ENCODE measurements around the gene MSX1. TPM values are rescaled to one million over a fixed set of nuclear protein-coding genes. Genes with fewer than 3 reads are reported as not detected.

MSX1 gene
- total RNA-seq, 2 experiments from 2014 or later, result 0.16 to 2.1 TPM

- Histone ChIP-seq H3K36me3 (ENCODE audit: insufficient read depth, low read length) (no peaks in the 10 kb centered on the region), H3K4me3 (ENCODE audit: low read depth, low read length, poor library complexity, severe bottlenecking) (no peak overlapping the region), H3K27ac (ENCODE audit: low read depth, low read length, poor library complexity, severe bottlenecking) (no peak overlapping the region), H3K9me3 (ENCODE audit: low read length) (no peaks in the 10 kb centered on the region), H3K79me2 (ENCODE audit: insufficient read depth, low read depth, low read length) (no peaks in the 10 kb centered on the region), H3K4me1 (ENCODE audit: insufficient read depth, low read length, poor library complexity, severe bottlenecking) (no peaks in the 10 kb centered on the region), H2AFZ (ENCODE audit: low read length) (no peak overlapping the region), H4K20me1 (ENCODE audit: insufficient read depth, low read length) (no peaks in the 10 kb centered on the region), H3K9me2 (ENCODE audit: insufficient read depth, low read length) (no peaks in the 10 kb centered on the region), H3K4me2 (ENCODE audit: low read length) (no peak overlapping the region)
- DNase-seq (ENCODE audit: low spot score), result peak; percentile 2
- TF ChIP-seq CTCF (conservative IDR thresholded peaks at IDR 0.05; ENCODE audit: low read length), result no peak
- TF ChIP-seq EZH2phosphoT487 (IDR thresholded peaks at IDR 0.05; ENCODE audit: borderline replicate concordance, low read depth, low read length), result no peak
- no TSS peak for BruUV-seq (replicated peaks)
- CTCF ChIA-PET (ENCODE audit: unreplicated experiment), result no interaction called here
- POLR2A ChIA-PET, result interaction anchor here (0.7 kb wide), 1 partner anchor 12 kb away, joined by 3 read pairs; no protein-coding TSS in a partner anchor
- intact Hi-C loops (cut with micrococcal nuclease; ENCODE audit: unreplicated experiment), result no loop called here
Observed at GRCh38 chr4:4847011-4847410, 12.5 kb upstream of the MSX1 start.

GRCh38 chr4:4848540-4848939 is 10.9 kb upstream of the MSX1 start:
- Histone ChIP-seq H3K79me2 (ENCODE audit: insufficient read depth, low read depth, low read length) (no peaks in the 10 kb centered on the region), H3K9me2 (ENCODE audit: insufficient read depth, low read length) (no peaks in the 10 kb centered on the region), H3K36me3 (ENCODE audit: insufficient read depth, low read length) (no peaks in the 10 kb centered on the region), H3K4me2 (ENCODE audit: low read length) (no peak overlapping the region), H3K4me3 (ENCODE audit: low read depth, low read length, poor library complexity, severe bottlenecking) (no peak overlapping the region), H3K27ac (ENCODE audit: low read depth, low read length, poor library complexity, severe bottlenecking) (no peak overlapping the region), H3K9me3 (ENCODE audit: low read length) (no peaks in the 10 kb centered on the region), H4K20me1 (ENCODE audit: insufficient read depth, low read length) (no peaks in the 10 kb centered on the region), H3K4me1 (ENCODE audit: insufficient read depth, low read length, poor library complexity, severe bottlenecking) (no peaks in the 10 kb centered on the region), H2AFZ (ENCODE audit: low read length) (no peak overlapping the region)
- POLR2A ChIA-PET, result no interaction called here
- CTCF ChIA-PET (ENCODE audit: unreplicated experiment), result interaction anchor here (0.6 kb wide), 1 partner anchor 13 kb away, joined by 3 read pairs; no protein-coding TSS in a partner anchor
- no TSS peak for BruUV-seq (replicated peaks)
- intact Hi-C loops (cut with micrococcal nuclease; ENCODE audit: unreplicated experiment), result no loop called here
- DNase-seq (ENCODE audit: low spot score), result no peak
- TF ChIP-seq EZH2phosphoT487 (IDR thresholded peaks at IDR 0.05; ENCODE audit: borderline replicate concordance, low read depth, low read length) (no peak), CTCF (conservative IDR thresholded peaks at IDR 0.05; ENCODE audit: low read length) (no peak)

- CTCF ChIA-PET (ENCODE audit: unreplicated experiment), result interaction anchor here (0.6 kb wide), 1 partner anchor 13 kb away, joined by 3 read pairs; no protein-coding TSS in a partner anchor
- POLR2A ChIA-PET, result no interaction called here
- no peaks in the 10 kb centered on the region for H3K36me3 ChIP-seq (ENCODE audit: insufficient read depth, low read length)
- no peak overlapping the region for H3K4me2 ChIP-seq (ENCODE audit: low read length)
- H3K9me2 ChIP-seq (ENCODE audit: insufficient read depth, low read length), result no peaks in the 10 kb centered on the region
- H3K9me3 ChIP-seq (ENCODE audit: low read length), result no peaks in the 10 kb centered on the region
- H3K27ac ChIP-seq (ENCODE audit: low read depth, low read length, poor library complexity, severe bottlenecking), result no peak overlapping the region
- DNase-seq (ENCODE audit: low spot score), result no peak
- H2AFZ ChIP-seq (ENCODE audit: low read length), result no peak overlapping the region
- no peaks in the 10 kb centered on the region for H3K4me1 ChIP-seq (ENCODE audit: insufficient read depth, low read length, poor library complexity, severe bottlenecking)
- BruUV-seq (replicated peaks), result no TSS peak
- intact Hi-C loops (cut with micrococcal nuclease; ENCODE audit: unreplicated experiment), result no loop called here
- H4K20me1 ChIP-seq (ENCODE audit: insufficient read depth, low read length), result no peaks in the 10 kb centered on the region
- H3K4me3 ChIP-seq (ENCODE audit: low read depth, low read length, poor library complexity, severe bottlenecking), result no peak overlapping the region
- no peaks in the 10 kb centered on the region for H3K79me2 ChIP-seq (ENCODE audit: insufficient read depth, low read depth, low read length)
- no peak for TF ChIP-seq EZH2phosphoT487 (IDR thresholded peaks at IDR 0.05; ENCODE audit: borderline replicate concordance, low read depth, low read length)
- no peak for TF ChIP-seq CTCF (conservative IDR thresholded peaks at IDR 0.05; ENCODE audit: low read length)
Observed at GRCh38 chr4:4849106-4849505, 10.4 kb upstream of the MSX1 start.
